ENCODE data around the gene NELL1.

- no peak for TF ChIP-seq GATA2 (IDR thresholded peaks at IDR 0.05; ENCODE audit: low read depth, low read length)
- TF ChIP-seq GATA3 (IDR thresholded peaks at IDR 0.05; ENCODE audit: low read depth, low read length), result no peak
Measured at GRCh38 chr11:21104641-21105040, 435.3 kb downstream of the NELL1 start.
